Raji (cell line): ENCODE measurements around the gene DCHS1.

ENCODE experiments used
- POLR2A ChIP-seq: IDR thresholded peaks from 2 replicates; pipeline ENCODE4 v1.6.1; 2011; ENCODE audit warnings: low read depth, low read length, control low read depth; ENCODE audit not compliant: insufficient read depth

Gene DCHS1

GRCh38 chr11:6637871-6638270, 17.7 kb downstream of the DCHS1 start:
- TF ChIP-seq POLR2A = no peak

- no peak for TF ChIP-seq POLR2A
These were observed 19.1 kb downstream of the DCHS1 start for GRCh38 chr11:6636480-6636879.

- TF ChIP-seq POLR2A = no peak
These were observed 20.3 kb downstream of the DCHS1 start for GRCh38 chr11:6635082-6635932.

- no peak for TF ChIP-seq POLR2A
These were observed 21.1 kb downstream of the DCHS1 start for GRCh38 chr11:6634534-6634933.

- TF ChIP-seq POLR2A = no peak
These were observed 21.9 kb downstream of the DCHS1 start for GRCh38 chr11:6633422-6634408.

- no peak for TF ChIP-seq POLR2A
These were observed 23.2 kb downstream of the DCHS1 start for GRCh38 chr11:6632116-6633073.

- TF ChIP-seq POLR2A = no peak
These were observed 24.2 kb downstream of the DCHS1 start for GRCh38 chr11:6631361-6631890.

- no peak for TF ChIP-seq POLR2A
These were observed 24.8 kb downstream of the DCHS1 start for GRCh38 chr11:6630632-6631291.

- TF ChIP-seq POLR2A = no peak
These were observed 25.5 kb downstream of the DCHS1 start for GRCh38 chr11:6629892-6630631.

GRCh38 chr11:6629573-6629891, 26.1 kb downstream of the DCHS1 start:
- TF ChIP-seq POLR2A = no peak

GRCh38 chr11:6628526-6628925, 27.1 kb downstream of the DCHS1 start:
- TF ChIP-seq POLR2A = no peak

- no peak for TF ChIP-seq POLR2A
These were observed 27.8 kb downstream of the DCHS1 start for GRCh38 chr11:6627762-6628241.
